Upper lobe of left lung (tissue), 4 donors: ENCODE measurements around the gene MFN1.

Source experiments
- CTCF ChIP-seq, 6 experiments: fragments of 450-650 bp in 4 of 6; fragments of 200-600 bp in 2 of 6; sonication (generic) in 2 of 6; IDR thresholded peaks; one replicate each; pipeline ENCODE4 v1.5.1; 2016 to 2019; ENCODE audit warnings: antibody characterized with exemption in 6 of 6
- EP300 ChIP-seq, 4 donors: sonication (generic); formaldehyde crosslinking; IDR thresholded peaks; one replicate each; pipeline ENCODE4 v1.5.1; 2017; ENCODE audit warnings: antibody characterized with exemption in 4 of 4, control low read depth in 2 of 4
- POLR2A ChIP-seq, 4 donors: fragments of 450-650 bp; IDR thresholded peaks; one replicate each; pipeline ENCODE4 v1.5.1; 2016 to 2017; ENCODE audit warnings: antibody characterized with exemption in 4 of 4, mild to moderate bottlenecking in 2 of 4
- POLR2AphosphoS5 ChIP-seq, 2 donors: sonication (generic); formaldehyde crosslinking; IDR thresholded peaks; one replicate each; pipeline ENCODE4 v1.5.1; 2017; ENCODE audit warnings: antibody characterized with exemption in 2 of 2

GRCh38 chr3:179402963-179403362, 55.5 kb downstream of the MFN1 start:
- TF ChIP-seq CTCF (IDR thresholded peaks at IDR 0.05), result no peak
- no peak for TF ChIP-seq POLR2A (IDR thresholded peaks at IDR 0.05)
- TF ChIP-seq POLR2AphosphoS5 (IDR thresholded peaks at IDR 0.05), result no peak
- TF ChIP-seq EP300 (IDR thresholded peaks at IDR 0.05), result no peak
